ENCODE data around the gene MAML2.

Gene MAML2

DNA sequence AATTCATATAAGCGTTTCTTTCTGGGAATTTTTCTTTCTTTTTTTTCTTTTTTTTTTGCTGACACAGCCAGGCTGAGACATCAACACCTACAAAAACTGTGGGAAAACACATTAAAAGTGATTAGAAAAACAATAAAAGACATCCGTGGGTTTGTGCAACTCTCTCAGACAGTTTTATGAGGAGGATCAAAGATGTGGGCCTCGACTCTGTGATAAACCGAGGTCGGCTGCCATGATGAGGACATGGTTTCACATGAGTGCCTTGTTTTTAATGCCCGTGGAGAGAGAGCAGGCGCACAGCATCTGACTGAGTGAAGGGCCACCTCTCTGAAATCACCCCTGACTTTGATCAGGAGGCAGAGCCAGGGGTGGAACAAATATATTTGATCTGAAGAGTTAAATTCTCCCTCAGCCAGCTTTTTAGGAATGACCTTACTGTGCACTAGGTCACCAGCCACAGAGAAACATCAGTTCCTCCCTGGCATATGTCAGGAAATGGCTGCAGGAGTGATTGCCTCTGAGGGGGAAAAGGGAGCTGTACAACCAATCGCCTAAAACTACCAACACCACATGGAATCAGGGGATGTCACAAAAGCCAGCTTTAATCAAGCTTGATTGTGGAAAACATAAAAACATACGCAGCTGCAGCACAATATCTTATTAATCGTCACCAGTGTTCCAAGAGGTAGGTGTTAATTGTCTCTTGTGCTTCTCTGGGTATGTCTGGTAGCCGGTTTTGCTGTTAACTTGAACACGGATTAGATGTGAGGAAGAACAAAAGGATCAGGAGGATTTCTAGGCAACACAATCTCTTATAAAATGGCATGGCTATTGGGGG lies 164.7 kb downstream of the MAML2 start:
- no peak for DNase-seq

- no peak for DNase-seq
Observed at GRCh38 chr11:96177146-96177545, 165.8 kb downstream of the MAML2 start.

DNA sequence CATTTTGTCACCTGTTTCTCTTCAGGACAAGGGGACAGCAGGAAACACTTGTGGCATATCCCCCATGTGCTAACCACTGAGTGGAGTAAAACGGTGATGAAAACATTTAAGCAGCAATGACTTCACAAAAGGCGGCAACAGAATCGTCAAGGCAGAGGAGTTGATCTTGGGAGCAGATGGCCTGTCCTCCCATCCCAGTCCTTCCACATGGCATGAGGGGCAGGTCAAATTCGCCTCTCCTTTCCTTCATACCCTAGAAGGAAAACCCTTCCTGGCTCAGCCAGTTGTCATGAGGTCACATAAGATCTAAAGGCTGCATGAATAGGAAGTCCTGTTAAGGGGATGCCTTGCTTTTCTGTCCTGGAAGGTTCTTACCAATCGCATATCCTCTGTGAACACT lies 169.1 kb downstream of the MAML2 start:
- DNase-seq: no peak

DNA sequence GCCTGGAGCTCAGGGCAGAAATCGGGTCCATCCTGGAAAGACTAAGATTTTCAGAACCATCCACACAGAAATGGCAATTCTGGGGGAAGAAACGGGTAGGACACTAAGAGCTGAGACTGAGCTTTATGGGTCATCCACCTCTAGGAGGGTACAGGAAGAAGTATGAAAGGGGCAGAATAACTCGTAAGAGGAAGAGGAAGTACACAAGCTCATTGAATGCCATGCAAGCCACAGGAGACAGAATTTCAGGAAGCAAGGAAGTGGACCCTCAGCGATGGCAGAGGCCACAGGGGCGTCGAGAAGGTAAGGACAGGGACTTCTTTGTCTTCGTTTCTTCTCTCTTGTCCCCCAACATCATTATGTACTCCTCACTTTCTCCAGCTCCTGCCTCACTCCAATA lies 169.6 kb downstream of the MAML2 start:
- no peak for DNase-seq

DNA sequence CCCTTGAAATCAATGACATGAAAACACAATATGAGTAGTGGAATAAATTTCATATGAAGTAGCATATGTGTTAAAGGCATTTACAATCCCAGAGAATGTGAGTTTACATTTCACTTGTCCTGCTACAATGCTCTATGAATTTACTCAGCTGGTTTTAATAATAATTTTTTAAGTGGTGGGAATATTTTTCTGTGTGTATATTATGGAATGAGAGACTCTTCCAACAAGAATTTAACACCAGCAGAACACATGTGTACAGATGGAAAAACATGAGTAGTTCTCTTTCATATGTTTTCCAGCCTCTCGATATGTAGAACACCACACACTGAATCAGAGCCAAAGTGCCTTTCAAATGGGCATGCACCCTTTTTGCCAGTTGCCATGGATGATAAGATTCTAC lies 170.4 kb downstream of the MAML2 start:
- no peak for DNase-seq

- DNase-seq: no peak
Observed at GRCh38 chr11:96169250-96169649, 173.7 kb downstream of the MAML2 start.

GRCh38 chr11:96168623-96169022 lies 174.4 kb downstream of the MAML2 start:
- DNase-seq: no peak

GRCh38 chr11:96167787-96168186 lies 175.2 kb downstream of the MAML2 start:
- DNase-seq: no peak

DNA sequence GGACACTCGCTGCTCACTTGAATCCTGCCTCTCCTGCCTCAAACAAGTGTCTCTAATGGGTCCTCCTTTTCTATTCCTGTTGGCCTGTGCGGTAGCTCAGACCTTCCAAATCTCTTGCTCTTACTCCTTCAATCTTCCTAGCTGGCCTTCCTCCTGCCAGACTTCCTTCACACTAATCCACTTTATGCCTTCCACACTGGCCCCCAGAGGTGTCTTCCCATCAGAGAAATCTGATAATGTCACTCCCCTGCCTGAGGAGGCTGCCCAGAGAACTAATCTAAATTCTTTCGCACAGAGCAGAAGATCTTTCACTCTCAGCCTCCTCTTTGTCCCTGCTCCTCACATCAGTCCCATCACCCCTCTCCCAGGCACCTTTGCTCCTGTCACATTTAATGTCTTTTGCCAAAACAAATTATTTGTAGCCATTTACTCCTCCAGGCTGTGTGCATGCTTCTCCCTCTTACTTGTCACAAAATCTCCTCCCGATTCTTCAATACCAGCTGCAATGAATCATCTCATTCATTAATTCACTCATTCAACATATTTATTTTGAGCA lies 175.7 kb downstream of the MAML2 start:
- no peak for DNase-seq

GRCh38 chr11:96162816-96163499 lies 180.0 kb downstream of the MAML2 start:
- DNase-seq: no peak

DNA sequence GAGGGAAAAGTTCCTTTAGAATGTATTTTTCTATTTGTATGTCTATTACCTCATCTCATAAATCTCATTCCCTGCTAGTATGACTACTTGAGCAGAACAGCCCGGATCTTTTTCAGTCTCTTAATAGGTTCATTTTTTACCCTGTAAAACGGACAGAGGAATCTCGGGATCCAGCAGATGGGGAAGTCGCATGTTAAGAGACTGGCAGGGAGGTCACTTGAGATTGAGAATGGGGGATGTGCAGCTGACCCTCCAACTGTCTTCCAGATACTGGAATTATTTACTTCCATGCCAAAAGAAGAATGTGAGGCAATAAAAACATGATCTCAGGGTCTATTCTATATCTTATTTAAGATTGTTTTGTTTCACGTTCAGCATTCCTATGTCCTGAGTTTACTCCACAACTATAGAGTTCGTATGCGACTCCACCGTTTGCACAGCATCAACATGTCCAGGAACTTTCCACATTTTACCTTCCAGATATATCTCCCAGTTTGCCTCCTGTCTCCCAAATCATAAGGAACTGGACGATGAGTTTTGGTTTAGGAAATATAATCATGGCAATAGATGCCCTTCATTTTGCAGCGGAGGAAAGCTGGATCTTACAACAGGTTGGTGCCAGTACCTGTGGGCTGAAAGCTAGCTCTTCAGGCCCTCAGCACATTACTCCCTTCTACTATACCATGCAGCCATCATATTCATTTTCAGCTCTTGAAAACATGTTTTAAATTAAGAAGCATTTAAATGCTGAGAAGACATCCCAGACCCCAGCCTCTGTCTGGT lies 181.5 kb downstream of the MAML2 start:
- no peak for DNase-seq

- no peak for DNase-seq
Observed at GRCh38 chr11:96160732-96161306, 182.2 kb downstream of the MAML2 start.

DNA sequence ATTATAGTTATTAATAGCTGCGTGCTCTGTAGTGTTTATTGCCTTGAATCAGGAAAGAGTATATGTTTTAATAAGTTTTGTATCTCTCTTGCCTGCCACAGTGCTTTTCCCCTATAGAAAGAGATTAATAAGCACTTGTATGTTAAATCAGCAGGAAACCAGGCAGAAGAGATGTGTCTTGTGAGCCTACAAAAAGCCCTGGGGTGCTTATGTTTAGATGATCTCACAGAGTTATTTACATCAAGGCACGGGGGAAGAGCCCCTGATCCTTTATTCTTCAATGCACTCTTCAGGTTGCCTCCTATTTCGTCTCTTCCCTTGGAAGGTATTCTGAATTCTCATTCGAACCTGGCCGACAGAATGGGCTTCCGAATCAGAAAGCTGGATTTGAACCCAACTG lies 183.0 kb downstream of the MAML2 start:
- DNase-seq: no peak

- no peak for DNase-seq
Observed at GRCh38 chr11:96158126-96158525, 184.9 kb downstream of the MAML2 start.

GRCh38 chr11:96157517-96157873 lies 185.5 kb downstream of the MAML2 start:
- no peak for DNase-seq

DNA sequence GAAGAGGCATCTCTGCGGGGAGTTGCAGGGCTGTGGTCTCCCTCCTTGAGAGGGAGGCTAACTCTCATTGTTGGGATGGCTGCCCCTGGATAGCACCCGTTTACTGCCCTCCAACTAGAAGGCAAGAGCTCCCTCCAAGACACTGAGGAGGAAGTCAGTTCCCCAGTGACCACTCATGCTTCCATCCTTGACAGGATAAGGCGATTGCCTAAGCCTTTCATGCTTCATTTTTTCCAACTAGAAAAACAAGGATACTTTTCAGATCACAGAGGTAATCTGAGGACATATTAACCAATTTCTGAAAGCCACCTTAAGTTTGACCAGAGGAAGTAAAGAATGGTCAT lies 186.6 kb downstream of the MAML2 start:
- DNase-seq: no peak

DNA sequence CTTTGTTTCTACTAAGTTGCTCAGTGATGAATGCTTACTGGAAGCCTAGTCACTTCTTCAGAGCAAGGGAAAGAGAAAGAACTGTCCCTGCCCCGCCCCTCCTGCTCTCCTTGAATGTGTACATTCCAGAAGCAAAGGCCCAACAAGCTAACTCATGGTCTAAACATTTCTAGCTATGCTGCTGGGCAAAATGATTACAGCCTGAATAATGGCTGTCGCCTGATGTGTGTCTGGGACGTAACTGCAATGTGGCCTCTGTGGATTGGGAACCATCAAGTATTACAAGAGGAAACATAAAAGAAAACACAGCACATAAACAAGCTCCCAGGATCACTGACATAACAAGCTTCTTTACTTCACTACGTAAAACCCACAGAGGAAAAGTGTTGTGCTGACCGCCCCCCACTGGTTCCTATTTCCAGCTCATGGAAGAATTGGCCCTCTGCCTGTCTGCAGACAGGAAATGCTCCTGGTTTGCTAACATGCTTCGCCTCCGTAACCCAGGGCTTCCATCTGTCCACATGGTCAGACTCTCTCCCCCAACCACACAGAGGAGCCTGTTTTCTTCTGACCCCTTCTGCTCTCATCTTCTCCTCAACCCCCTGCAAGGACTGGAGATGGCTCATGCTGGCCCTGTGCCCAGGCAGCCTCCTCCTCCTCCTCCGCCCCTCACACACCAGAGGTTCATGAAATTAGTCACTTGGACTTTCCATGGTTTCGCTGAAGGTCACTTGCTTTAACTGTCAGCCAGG lies 187.2 kb downstream of the MAML2 start:
- no peak for DNase-seq

DNA sequence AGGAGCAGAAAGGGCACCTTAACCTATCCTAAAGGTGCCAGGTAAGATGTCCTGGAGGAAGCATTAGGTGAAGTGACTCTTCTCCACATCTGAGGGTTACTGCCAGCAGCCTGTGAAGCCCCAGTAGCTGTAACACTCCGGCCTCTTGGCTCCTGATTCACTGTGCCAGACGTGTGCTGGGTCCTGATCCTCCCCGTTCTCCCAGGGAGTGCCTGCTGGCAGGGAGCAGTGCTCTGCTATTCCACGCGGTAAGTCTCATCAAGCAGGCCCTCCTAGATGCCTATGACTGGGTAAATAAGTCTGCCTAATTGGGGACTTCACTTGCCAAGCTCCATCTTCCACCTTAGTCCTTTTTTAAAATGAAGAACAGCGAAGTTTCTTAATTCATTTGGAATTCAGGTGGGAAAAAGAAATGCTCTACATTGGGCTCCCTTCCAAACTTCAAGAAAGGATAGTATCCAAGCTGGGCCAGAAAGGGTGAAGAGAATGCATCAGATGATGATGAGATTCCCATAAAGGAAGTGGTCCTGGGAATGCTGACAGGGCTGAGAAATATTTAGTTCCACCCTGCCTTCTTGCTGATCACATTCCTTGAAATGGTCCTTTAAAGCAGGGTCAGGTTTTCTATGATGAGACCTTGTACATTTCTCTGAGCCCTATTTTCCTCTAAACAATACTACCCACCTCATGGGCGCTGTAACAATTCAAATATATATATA lies 188.0 kb downstream of the MAML2 start:
- DNase-seq: no peak

- DNase-seq: no peak
Observed at GRCh38 chr11:96152623-96153022, 190.4 kb downstream of the MAML2 start.

DNA sequence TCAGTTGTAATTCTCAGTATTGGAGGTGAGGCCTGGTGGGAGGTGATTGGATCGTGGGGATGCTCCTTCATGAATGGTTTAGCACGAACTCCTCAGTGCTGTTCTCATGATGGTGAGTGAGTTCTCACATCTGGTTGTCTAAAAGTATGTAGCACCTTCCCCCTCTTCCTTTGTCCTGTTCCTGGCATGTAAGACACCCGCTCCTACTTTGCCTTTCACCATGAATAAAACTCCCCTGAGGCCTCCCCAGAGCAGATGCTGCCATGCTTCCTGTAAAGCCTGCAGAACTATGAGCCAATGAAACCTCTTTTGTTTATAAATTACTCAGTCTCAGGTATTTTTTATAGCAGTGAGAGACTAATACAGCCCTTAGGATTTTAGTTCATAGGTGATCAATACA lies 191.5 kb downstream of the MAML2 start:
- DNase-seq: no peak

GRCh38 chr11:96150609-96151008 lies 192.4 kb downstream of the MAML2 start:
- DNase-seq: no peak

All from NCI-H1436 (cell line).